HepG2 (cell line): ENCODE data around the gene CACNA1G. TPM values are rescaled to one million over a fixed set of nuclear protein-coding genes. Genes with fewer than 3 reads are reported as not detected.

Experiments
- CCDC6 ChIP-seq: sonication (generic); formaldehyde crosslinking; IDR thresholded peaks from 2 replicates; pipeline ENCODE4 v1.8.1; 2022; ENCODE audit warnings: mild to moderate bottlenecking, missing genetic modification reagents, moderate library complexity
- CHCHD3 ChIP-seq: sonication (generic); formaldehyde crosslinking; IDR thresholded peaks from 2 replicates; pipeline ENCODE4 v1.8.0; 2022; ENCODE audit warnings: mild to moderate bottlenecking, missing genetic modification reagents, moderate library complexity
- EED ChIP-seq: sonication (generic); formaldehyde crosslinking; IDR thresholded peaks from 2 replicates; pipeline ENCODE4 v1.5.0; 2020; ENCODE audit warnings: mild to moderate bottlenecking, missing genetic modification reagents
- EZH2 ChIP-seq: conservative IDR thresholded peaks from 2 replicates; pipeline ENCODE4 v1.6.1; 2012; ENCODE audit warnings: mild to moderate bottlenecking, low read depth, low read length, moderate library complexity
- HOXA7 ChIP-seq: sonication (generic); formaldehyde crosslinking; IDR thresholded peaks from 2 replicates; pipeline ENCODE4 v1.8.1; 2022; ENCODE audit warnings: mild to moderate bottlenecking, missing genetic modification reagents, moderate library complexity
- IKZF1 ChIP-seq: fragments of 450-650 bp; IDR thresholded peaks from 2 replicates; pipeline ENCODE4 v1.7.1; 2016
- SETDB1 ChIP-seq: sonication (generic); formaldehyde crosslinking; IDR thresholded peaks from 2 replicates; pipeline ENCODE4 v1.5.1; 2020; ENCODE audit warnings: missing genetic modification reagents, mild to moderate bottlenecking, borderline replicate concordance
- TARDBP ChIP-seq: sonication (generic); formaldehyde crosslinking; IDR thresholded peaks from 2 replicates; pipeline ENCODE4 v1.8.0; 2022; ENCODE audit warnings: mild to moderate bottlenecking, missing genetic modification reagents
- TEAD3 ChIP-seq: optimal IDR thresholded peaks from 2 replicates; pipeline ENCODE3; 2016; ENCODE audit warnings: borderline replicate concordance
- THYN1 ChIP-seq: sonication (generic); formaldehyde crosslinking; IDR thresholded peaks from 2 replicates; pipeline ENCODE4 v1.8.1; 2023; ENCODE audit warnings: low read depth, mild to moderate bottlenecking, moderate library complexity, missing genetic modification reagents, borderline replicate concordance
- XBP1 ChIP-seq: sonication (generic); formaldehyde crosslinking; IDR thresholded peaks from 2 replicates; pipeline ENCODE4 v1.5.0; 2020; ENCODE audit warnings: missing genetic modification reagents
- ZBTB42 ChIP-seq: sonication (generic); formaldehyde crosslinking; IDR thresholded peaks from 2 replicates; pipeline ENCODE4 v1.5.0; 2020; ENCODE audit warnings: mild to moderate bottlenecking, missing genetic modification reagents
- ZC3H13 ChIP-seq: sonication (generic); formaldehyde crosslinking; IDR thresholded peaks from 2 replicates; pipeline ENCODE4 v1.8.1; 2023; ENCODE audit warnings: mild to moderate bottlenecking, missing genetic modification reagents, moderate library complexity
- ZNF496 ChIP-seq: sonication (generic); formaldehyde crosslinking; IDR thresholded peaks from 2 replicates; pipeline ENCODE4 v1.8.1; 2023; ENCODE audit warnings: mild to moderate bottlenecking, moderate library complexity, missing genetic modification reagents; ENCODE audit not compliant: insufficient replicate concordance
- ZNF781 ChIP-seq: sonication (generic); formaldehyde crosslinking; IDR thresholded peaks from 2 replicates; pipeline ENCODE4 v1.5.1; 2020; ENCODE audit warnings: borderline replicate concordance, mild to moderate bottlenecking, missing genetic modification reagents; ENCODE audit errors: not compliant biosample characterization
- polyA plus RNA-seq, 8 experiments: library from polyadenylated mRNA; depleted of rRNA in 3 of 8; stranded (reverse) in 7 of 8; unstranded in 1 of 8; fragments of >200 nt; fragmentation: Illumina TruSeq in 4 of 8; extraction: Trizol in 4 of 8; gene quantifications; 2 replicates each; pipeline versions ENCODE4 v1.2.1 to v1.2.3, GENCODE V29; 2011 to 2016; ENCODE audit warnings: low read depth in 4 of 8, missing spikeins in 1 of 8, mixed read lengths in 1 of 8; ENCODE audit not compliant: insufficient read depth in 1 of 8
- total RNA-seq, 5 experiments: library from RNA; depleted of rRNA; stranded (reverse); fragments of >200 nt; fragmentation: Illumina TruSeq; extraction: Trizol; gene quantifications; 2 replicates each; pipeline ENCODE4 v1.2.3, GENCODE V29; 2016; ENCODE audit warnings: low read depth in 1 of 5
- TF ChIP-seq, protein P1 (sequence below): sonication (generic); formaldehyde crosslinking; IDR thresholded peaks from 2 replicates; pipeline ENCODE4 v1.4.0; 2020; ENCODE audit warnings: missing genetic modification reagents
- TF ChIP-seq, protein P2 (sequence below): sonication (generic); formaldehyde crosslinking; IDR thresholded peaks from 2 replicates; pipeline ENCODE4 v1.4.0; 2020; ENCODE audit warnings: missing genetic modification reagents
- TF ChIP-seq, protein P3 (sequence below), 2 experiments: IDR thresholded peaks; 2 replicates each; pipeline ENCODE4 v1.6.1; 2011 to 2012; ENCODE audit warnings: low read length in 2 of 2, borderline replicate concordance in 1 of 2, low read depth in 1 of 2, mild to moderate bottlenecking in 1 of 2, moderate library complexity in 1 of 2
- TF ChIP-seq, protein P4 (sequence below), 2 experiments: fragments of 450-650 bp in 1 of 2; sonication (generic) in 1 of 2; formaldehyde crosslinking; IDR thresholded peaks; 2 replicates each; pipeline versions ENCODE4 v1.5.0 to v1.8.0; 2020 to 2022; ENCODE audit warnings: mild to moderate bottlenecking in 1 of 2, missing genetic modification reagents in 1 of 2

CACNA1G gene
- total and polyA plus RNA-seq, 2 of the 13 experiments (the other 11 are each of a cell fraction or from before 2014, with no cell fraction given), result 0.02 TPM; not detected in 1

DNA sequence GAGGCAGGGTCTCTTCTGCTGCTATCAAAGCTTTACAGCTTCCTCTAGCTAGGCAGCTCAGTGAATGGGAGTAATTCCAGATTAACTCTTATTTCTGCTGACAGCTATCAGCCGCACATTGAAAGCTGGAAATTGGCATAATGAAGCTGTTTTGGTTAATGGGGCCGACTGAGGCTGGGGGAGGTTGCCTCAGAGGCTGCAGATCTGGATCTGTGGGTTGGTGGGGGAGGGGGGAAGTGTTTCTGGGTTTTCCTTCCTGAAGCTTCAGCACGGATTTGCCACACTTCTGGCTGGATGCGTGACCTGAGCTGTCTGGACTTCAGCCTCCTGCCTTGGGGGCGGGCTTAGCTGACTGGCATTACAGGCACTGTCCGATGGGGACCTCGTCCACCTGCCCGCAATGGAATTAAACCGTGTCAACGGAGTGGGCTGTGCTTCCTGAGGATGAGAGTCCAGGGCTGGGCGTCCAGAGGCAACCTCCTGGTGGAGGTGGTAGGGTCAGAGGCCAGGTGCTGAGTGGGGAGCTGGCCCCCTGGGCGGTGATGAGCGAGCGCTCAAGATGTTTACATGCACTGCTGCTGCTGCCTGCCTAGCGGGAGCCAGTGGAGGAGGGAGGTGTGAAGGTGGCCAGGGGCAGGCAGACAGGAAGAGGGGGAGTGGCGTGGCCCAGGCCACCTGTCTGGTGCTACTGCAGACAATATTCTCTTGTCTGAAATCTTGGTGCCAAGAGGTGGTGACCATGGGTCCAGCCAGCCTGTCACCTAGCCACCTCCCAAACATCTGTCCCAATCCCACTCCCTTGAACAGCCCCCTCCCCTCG lies 67.5 kb downstream of the CACNA1G start (continued):
- TF ChIP-seq, protein P1, sequence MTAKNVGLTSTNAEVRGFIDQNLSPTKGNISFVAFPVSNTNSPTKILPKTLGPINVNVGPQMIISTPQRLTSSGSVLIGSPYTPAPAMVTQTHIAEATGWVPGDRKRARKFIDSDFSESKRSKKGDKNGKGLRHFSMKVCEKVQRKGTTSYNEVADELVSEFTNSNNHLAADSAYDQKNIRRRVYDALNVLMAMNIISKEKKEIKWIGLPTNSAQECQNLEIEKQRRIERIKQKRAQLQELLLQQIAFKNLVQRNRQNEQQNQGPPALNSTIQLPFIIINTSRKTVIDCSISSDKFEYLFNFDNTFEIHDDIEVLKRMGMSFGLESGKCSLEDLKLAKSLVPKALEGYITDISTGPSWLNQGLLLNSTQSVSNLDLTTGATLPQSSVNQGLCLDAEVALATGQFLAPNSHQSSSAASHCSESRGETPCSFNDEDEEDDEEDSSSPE (CRISPR knock-in tag), result peak; percentile 73; the same call in 1 of the 2 replicates
- TF ChIP-seq ZBTB42 (CRISPR knock-in tag), result peak; percentile 76; the same call in 1 of the 2 replicates
- no peak for TF ChIP-seq ZNF496 (CRISPR knock-in tag)
- peak; percentile 95 for TF ChIP-seq TARDBP (CRISPR knock-in tag)
- TF ChIP-seq, protein P2, sequence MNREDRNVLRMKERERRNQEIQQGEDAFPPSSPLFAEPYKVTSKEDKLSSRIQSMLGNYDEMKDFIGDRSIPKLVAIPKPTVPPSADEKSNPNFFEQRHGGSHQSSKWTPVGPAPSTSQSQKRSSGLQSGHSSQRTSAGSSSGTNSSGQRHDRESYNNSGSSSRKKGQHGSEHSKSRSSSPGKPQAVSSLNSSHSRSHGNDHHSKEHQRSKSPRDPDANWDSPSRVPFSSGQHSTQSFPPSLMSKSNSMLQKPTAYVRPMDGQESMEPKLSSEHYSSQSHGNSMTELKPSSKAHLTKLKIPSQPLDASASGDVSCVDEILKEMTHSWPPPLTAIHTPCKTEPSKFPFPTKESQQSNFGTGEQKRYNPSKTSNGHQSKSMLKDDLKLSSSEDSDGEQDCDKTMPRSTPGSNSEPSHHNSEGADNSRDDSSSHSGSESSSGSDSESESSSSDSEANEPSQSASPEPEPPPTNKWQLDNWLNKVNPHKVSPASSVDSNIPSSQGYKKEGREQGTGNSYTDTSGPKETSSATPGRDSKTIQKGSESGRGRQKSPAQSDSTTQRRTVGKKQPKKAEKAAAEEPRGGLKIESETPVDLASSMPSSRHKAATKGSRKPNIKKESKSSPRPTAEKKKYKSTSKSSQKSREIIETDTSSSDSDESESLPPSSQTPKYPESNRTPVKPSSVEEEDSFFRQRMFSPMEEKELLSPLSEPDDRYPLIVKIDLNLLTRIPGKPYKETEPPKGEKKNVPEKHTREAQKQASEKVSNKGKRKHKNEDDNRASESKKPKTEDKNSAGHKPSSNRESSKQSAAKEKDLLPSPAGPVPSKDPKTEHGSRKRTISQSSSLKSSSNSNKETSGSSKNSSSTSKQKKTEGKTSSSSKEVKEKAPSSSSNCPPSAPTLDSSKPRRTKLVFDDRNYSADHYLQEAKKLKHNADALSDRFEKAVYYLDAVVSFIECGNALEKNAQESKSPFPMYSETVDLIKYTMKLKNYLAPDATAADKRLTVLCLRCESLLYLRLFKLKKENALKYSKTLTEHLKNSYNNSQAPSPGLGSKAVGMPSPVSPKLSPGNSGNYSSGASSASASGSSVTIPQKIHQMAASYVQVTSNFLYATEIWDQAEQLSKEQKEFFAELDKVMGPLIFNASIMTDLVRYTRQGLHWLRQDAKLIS (CRISPR knock-in tag), result no peak
- TF ChIP-seq SETDB1 (CRISPR knock-in tag), result no peak
- TF ChIP-seq CHCHD3 (CRISPR knock-in tag), result no peak
- TF ChIP-seq, protein P3, sequence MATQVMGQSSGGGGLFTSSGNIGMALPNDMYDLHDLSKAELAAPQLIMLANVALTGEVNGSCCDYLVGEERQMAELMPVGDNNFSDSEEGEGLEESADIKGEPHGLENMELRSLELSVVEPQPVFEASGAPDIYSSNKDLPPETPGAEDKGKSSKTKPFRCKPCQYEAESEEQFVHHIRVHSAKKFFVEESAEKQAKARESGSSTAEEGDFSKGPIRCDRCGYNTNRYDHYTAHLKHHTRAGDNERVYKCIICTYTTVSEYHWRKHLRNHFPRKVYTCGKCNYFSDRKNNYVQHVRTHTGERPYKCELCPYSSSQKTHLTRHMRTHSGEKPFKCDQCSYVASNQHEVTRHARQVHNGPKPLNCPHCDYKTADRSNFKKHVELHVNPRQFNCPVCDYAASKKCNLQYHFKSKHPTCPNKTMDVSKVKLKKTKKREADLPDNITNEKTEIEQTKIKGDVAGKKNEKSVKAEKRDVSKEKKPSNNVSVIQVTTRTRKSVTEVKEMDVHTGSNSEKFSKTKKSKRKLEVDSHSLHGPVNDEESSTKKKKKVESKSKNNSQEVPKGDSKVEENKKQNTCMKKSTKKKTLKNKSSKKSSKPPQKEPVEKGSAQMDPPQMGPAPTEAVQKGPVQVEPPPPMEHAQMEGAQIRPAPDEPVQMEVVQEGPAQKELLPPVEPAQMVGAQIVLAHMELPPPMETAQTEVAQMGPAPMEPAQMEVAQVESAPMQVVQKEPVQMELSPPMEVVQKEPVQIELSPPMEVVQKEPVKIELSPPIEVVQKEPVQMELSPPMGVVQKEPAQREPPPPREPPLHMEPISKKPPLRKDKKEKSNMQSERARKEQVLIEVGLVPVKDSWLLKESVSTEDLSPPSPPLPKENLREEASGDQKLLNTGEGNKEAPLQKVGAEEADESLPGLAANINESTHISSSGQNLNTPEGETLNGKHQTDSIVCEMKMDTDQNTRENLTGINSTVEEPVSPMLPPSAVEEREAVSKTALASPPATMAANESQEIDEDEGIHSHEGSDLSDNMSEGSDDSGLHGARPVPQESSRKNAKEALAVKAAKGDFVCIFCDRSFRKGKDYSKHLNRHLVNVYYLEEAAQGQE (IDR thresholded peaks at IDR 0.05; ENCODE audit: borderline replicate concordance in 1 of 2, low read depth in 1 of 2, low read length in 2 of 2), result no peak
- TF ChIP-seq ZC3H13 (CRISPR knock-in tag), result peak; percentile 80; the same call in 1 of the 2 replicates
- TF ChIP-seq ZNF781 (CRISPR knock-in tag), result peak; percentile 85
- no peak for TF ChIP-seq XBP1
- TF ChIP-seq, protein P4, sequence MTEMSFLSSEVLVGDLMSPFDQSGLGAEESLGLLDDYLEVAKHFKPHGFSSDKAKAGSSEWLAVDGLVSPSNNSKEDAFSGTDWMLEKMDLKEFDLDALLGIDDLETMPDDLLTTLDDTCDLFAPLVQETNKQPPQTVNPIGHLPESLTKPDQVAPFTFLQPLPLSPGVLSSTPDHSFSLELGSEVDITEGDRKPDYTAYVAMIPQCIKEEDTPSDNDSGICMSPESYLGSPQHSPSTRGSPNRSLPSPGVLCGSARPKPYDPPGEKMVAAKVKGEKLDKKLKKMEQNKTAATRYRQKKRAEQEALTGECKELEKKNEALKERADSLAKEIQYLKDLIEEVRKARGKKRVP (CRISPR knock-in tag; IDR thresholded peaks at IDR 0.05), result peak in 1 of 2 experiments; percentile 71; a peak in 2 of 4 replicates
- no peak for TF ChIP-seq IKZF1
- peak; percentile 83 for TF ChIP-seq TEAD3
- no peak for TF ChIP-seq EZH2
- peak; percentile 95; the same call in 1 of the 2 replicates for TF ChIP-seq THYN1 (CRISPR knock-in tag)
- TF ChIP-seq HOXA7 (CRISPR knock-in tag), result no peak
- TF ChIP-seq EED, result peak; percentile 46; the same call in 1 of the 2 replicates
- TF ChIP-seq CCDC6 (CRISPR knock-in tag), result peak; percentile 78
